Measurements from ENCODE around the gene RBM41.

RBM41 gene

GRCh38 chrX:107025545-107025944 lies 93.1 kb downstream of the RBM41 start:
- DNase-seq (ENCODE audit: low read depth), result no peak

- DNase-seq (ENCODE audit: low read depth), result no peak
These were observed 103.7 kb downstream of the RBM41 start for GRCh38 chrX:107014936-107015335.

All from activated gamma-delta T cell treated with anti-CD3 and anti-CD28 coated beads, Interleukin-2, amount 50 U/mL, for 16 hours (primary cell).